IMR-90 (cell line): ENCODE measurements around the gene FAM193A. TPM values are rescaled to one million over a fixed set of nuclear protein-coding genes. Genes with fewer than 3 reads are reported as not detected.

Experiments
- ATAC-seq: fragments of 200-7000 bp; cut with Tn5 transposase; 2 replicates; pipeline ENCODE4 v1.9.1; 2020; ENCODE audit warnings: low read depth, mild to moderate bottlenecking, moderate library complexity
- BruUV-seq: library from RNA; stranded (reverse); fragments of 400-500 nt; replicated peaks from 2 replicates; lab custom pipeline; 2021; lab: Mats Ljungman, UMichigan
- CTCF ChIA-PET: fragments of 300-600 bp; formaldehyde crosslinking; extraction: SDS; loops from one replicate; lab custom pipeline; 2021; ENCODE audit warnings: antibody characterized with exemption; lab: Yijun Ruan, JAX
- POLR2A ChIA-PET: fragments of 300-600 bp; sonication (Branson Sonifier 250); formaldehyde crosslinking; loops from one replicate; lab custom pipeline; 2022; ENCODE audit warnings: antibody characterized with exemption; ENCODE audit not compliant: unreplicated experiment; lab: Charles Lee
- DNase-seq: peaks from one replicate; pipeline ENCODE4 v3.0.0; 2013
- H2AFZ ChIP-seq: replicated peaks from 2 replicates; pipeline ENCODE3; 2013; ENCODE audit warnings: low read length, mild to moderate bottlenecking; ENCODE audit not compliant: poor library complexity
- H2AK5ac ChIP-seq: 2 replicates; pipeline ENCODE4 v1.6.1; 2013; ENCODE audit warnings: low read depth, low read length, inconsistent platforms
- H2AK9ac ChIP-seq: replicated peaks from 2 replicates; pipeline ENCODE3; 2013; ENCODE audit warnings: mild to moderate bottlenecking, low read depth, low read length, moderate library complexity; ENCODE audit not compliant: poor library complexity
- H2BK120ac ChIP-seq: 2 replicates; pipeline ENCODE4 v1.6.1; 2013; ENCODE audit warnings: low read depth, low read length, inconsistent platforms
- H2BK15ac ChIP-seq: 3 replicates; pipeline ENCODE4 v1.6.1; 2013; ENCODE audit warnings: low read depth, low read length, inconsistent platforms
- H2BK20ac ChIP-seq: 2 replicates; pipeline ENCODE4 v1.6.1; 2013; ENCODE audit warnings: low read depth, mild to moderate bottlenecking, inconsistent platforms, low read length, moderate library complexity
- H2BK5ac ChIP-seq: 2 replicates; pipeline ENCODE4 v1.6.1; 2013; ENCODE audit warnings: mild to moderate bottlenecking, low read depth, low read length, inconsistent platforms; ENCODE audit not compliant: poor library complexity, severe bottlenecking
- H3K14ac ChIP-seq: replicated peaks from 2 replicates; pipeline ENCODE4 v1.6.1; 2013; ENCODE audit warnings: low read depth, low read length, inconsistent platforms
- H3K18ac ChIP-seq: 2 replicates; pipeline ENCODE4 v1.6.1; 2013; ENCODE audit warnings: low read depth, low read length, control low read depth
- H3K23ac ChIP-seq: 2 replicates; pipeline ENCODE4 v1.6.1; 2013; ENCODE audit warnings: low read depth, low read length, inconsistent platforms
- H3K27ac ChIP-seq: 2 replicates; pipeline ENCODE4 v1.5.1; 2013; ENCODE audit warnings: mild to moderate bottlenecking, control low read depth, low read length; ENCODE audit not compliant: insufficient read depth
- H3K27me3 ChIP-seq: 2 replicates; pipeline ENCODE4 v1.6.1; 2013; ENCODE audit warnings: low read length; ENCODE audit not compliant: control insufficient read depth, insufficient read depth
- H3K36me3 ChIP-seq: 2 replicates; pipeline ENCODE4 v1.6.1; 2013; ENCODE audit warnings: low read length, mixed read lengths; ENCODE audit not compliant: control insufficient read depth, insufficient read depth
- H3K4ac ChIP-seq: 2 replicates; pipeline ENCODE4 v1.6.1; 2013; ENCODE audit warnings: low read depth, low read length, inconsistent platforms
- H3K4me1 ChIP-seq: 2 replicates; pipeline ENCODE4 v1.6.1; 2013; ENCODE audit warnings: low read length, mixed read lengths; ENCODE audit not compliant: control insufficient read depth, insufficient read depth
- H3K4me2 ChIP-seq: 2 replicates; pipeline ENCODE4 v1.6.1; 2013; ENCODE audit warnings: low read depth, mild to moderate bottlenecking, control low read depth, low read length, moderate library complexity
- H3K4me3 ChIP-seq: 2 replicates; pipeline ENCODE4 v1.5.1; 2013; ENCODE audit warnings: low read depth, mild to moderate bottlenecking, control low read depth, low read length, moderate library complexity; ENCODE audit not compliant: insufficient read depth
- H3K56ac ChIP-seq: 2 replicates; pipeline ENCODE4 v1.6.1; 2013; ENCODE audit warnings: low read length, inconsistent platforms; ENCODE audit not compliant: insufficient read depth; ENCODE audit errors: extremely low read depth
- H3K79me1 ChIP-seq, 2 experiments: 2 replicates each; pipeline ENCODE4 v1.6.1; 2013; ENCODE audit warnings: low read length in 2 of 2, inconsistent platforms in 1 of 2, low read depth in 1 of 2
- H3K9ac ChIP-seq: 2 replicates; pipeline ENCODE4 v1.6.1; 2013; ENCODE audit warnings: low read depth, low read length, control low read depth
- H3K9me1 ChIP-seq: 2 replicates; pipeline ENCODE4 v1.6.1; 2013; ENCODE audit warnings: low read length, inconsistent platforms; ENCODE audit not compliant: insufficient read depth
- H3K9me3 ChIP-seq: 2 replicates; pipeline ENCODE4 v1.6.1; 2013; ENCODE audit warnings: low read length; ENCODE audit not compliant: control insufficient read depth, insufficient read depth
- H4K20me1 ChIP-seq: 2 replicates; pipeline ENCODE4 v1.6.1; 2013; ENCODE audit warnings: low read length, inconsistent platforms; ENCODE audit not compliant: insufficient read depth
- H4K5ac ChIP-seq: 2 replicates; pipeline ENCODE4 v1.6.1; 2013; ENCODE audit warnings: mild to moderate bottlenecking, low read depth, low read length, control low read depth
- H4K8ac ChIP-seq, 2 experiments: 2 replicates each; pipeline ENCODE4 v1.6.1; 2013; ENCODE audit warnings: low read depth in 2 of 2, low read length in 2 of 2, control low read depth in 1 of 2, inconsistent platforms in 1 of 2
- H4K91ac ChIP-seq: 2 replicates; pipeline ENCODE4 v1.6.1; 2013; ENCODE audit warnings: low read depth, low read length, inconsistent platforms; ENCODE audit not compliant: insufficient read depth
- BHLHE40 ChIP-seq: fragments of 150-350 bp; IDR thresholded peaks from 2 replicates; pipeline ENCODE4 v1.6.1; 2016; ENCODE audit warnings: mild to moderate bottlenecking, low read depth, low read length
- CEBPB ChIP-seq: IDR thresholded peaks from 2 replicates; pipeline ENCODE4 v1.6.1; 2012; ENCODE audit warnings: low read depth, low read length, improper control_type of control experiment
- CHD1 ChIP-seq: IDR thresholded peaks from 2 replicates; pipeline ENCODE4 v1.6.1; 2012; ENCODE audit warnings: low read depth, low read length, improper control_type of control experiment
- CTCF ChIP-seq: conservative IDR thresholded peaks from 2 replicates; pipeline ENCODE4 v1.5.1; 2012; ENCODE audit warnings: mild to moderate bottlenecking, low read depth, low read length, improper control_type of control experiment
- ELK1 ChIP-seq: fragments of 150-350 bp; IDR thresholded peaks from 2 replicates; pipeline ENCODE4 v1.6.1; 2016; ENCODE audit warnings: low read depth, mild to moderate bottlenecking, low read length, moderate library complexity, borderline replicate concordance
- FOS ChIP-seq: fragments of 150-350 bp; IDR thresholded peaks from 2 replicates; pipeline ENCODE4 v1.6.1; 2016; ENCODE audit warnings: low read depth, low read length
- MAFK ChIP-seq: IDR thresholded peaks from 2 replicates; pipeline ENCODE4 v1.6.1; 2012; ENCODE audit warnings: low read depth, low read length, improper control_type of control experiment
- MAZ ChIP-seq: IDR thresholded peaks from 2 replicates; pipeline ENCODE4 v1.6.1; 2012; ENCODE audit warnings: low read depth, mild to moderate bottlenecking, low read length, improper control_type of control experiment, moderate library complexity, borderline replicate concordance
- MXI1 ChIP-seq: IDR thresholded peaks from 2 replicates; pipeline ENCODE4 v1.6.1; 2012; ENCODE audit warnings: low read depth, mild to moderate bottlenecking, low read length, moderate library complexity, borderline replicate concordance
- NFE2L2 ChIP-seq: fragments of 150-350 bp; IDR thresholded peaks from 2 replicates; pipeline ENCODE4 v1.6.1; 2016; ENCODE audit warnings: low read depth, mild to moderate bottlenecking, low read length
- POLR2A ChIP-seq: IDR thresholded peaks from 2 replicates; pipeline ENCODE4 v1.6.1; 2012; ENCODE audit warnings: mild to moderate bottlenecking, low read depth, low read length
- RAD21 ChIP-seq: IDR thresholded peaks from 2 replicates; pipeline ENCODE4 v1.6.1; 2012; ENCODE audit warnings: low read length, improper control_type of control experiment
- RCOR1 ChIP-seq: IDR thresholded peaks from 2 replicates; pipeline ENCODE4 v1.6.1; 2012; ENCODE audit warnings: mild to moderate bottlenecking, low read length, improper control_type of control experiment; ENCODE audit not compliant: insufficient replicate concordance
- RFX5 ChIP-seq: IDR thresholded peaks from 2 replicates; pipeline ENCODE4 v1.8.0; 2012; ENCODE audit warnings: low read depth, mild to moderate bottlenecking, low read length, moderate library complexity
- SMC3 ChIP-seq: fragments of 150-350 bp; IDR thresholded peaks from 2 replicates; pipeline ENCODE4 v1.6.1; 2016; ENCODE audit warnings: low read depth, mild to moderate bottlenecking, antibody characterized with exemption, low read length, moderate library complexity
- WGBS, 2 experiments: methylation state at CpG; one replicate each; pipeline versions ENCODE4 v1.1.5 to v1.1.7; 2013; ENCODE audit warnings: missing lambda C conversion rate in 2 of 2; ENCODE audit not compliant: insufficient read length in 1 of 2; ENCODE audit errors: extremely low coverage in 2 of 2; 5-methylcytosine and 5-hydroxymethylcytosine counted together
- dilution Hi-C: fragments of 300-500 bp; cut with HindIII; formaldehyde crosslinking; loops from one replicate; pipeline ENCODE4 v1.14.3; 2018; ENCODE audit warnings: low sequenced_read_pairs; ENCODE audit not compliant: unreplicated experiment
- in situ Hi-C: fragments of 300-500 bp; cut with MboI; formaldehyde crosslinking; loops from 3 replicates; pipeline ENCODE4 v1.14.3; 2019; ENCODE audit warnings: low sequenced_read_pairs, inconsistent platforms, mixed read lengths
- intact Hi-C: fragments of 100-400 bp; cut with micrococcal nuclease; formaldehyde crosslinking; loops from 2 replicates; pipeline ENCODE4 v1.10.0; 2022
- polyA plus RNA-seq, 3 experiments: library from polyadenylated mRNA; depleted of rRNA; stranded (reverse); fragments of >200 nt; gene quantifications; 2 replicates each; pipeline ENCODE4 v1.2.3, GENCODE V29; 2012; ENCODE audit warnings: low replicate concordance in 1 of 3
- total RNA-seq: library from RNA; depleted of rRNA; stranded (reverse); fragments of >200 nt; gene quantifications from 2 replicates; pipeline ENCODE4 v1.2.3, GENCODE V29; 2012
- TF ChIP-seq, protein P1 (sequence below): fragments of 150-350 bp; IDR thresholded peaks from 2 replicates; pipeline ENCODE4 v1.6.1; 2017; ENCODE audit warnings: mild to moderate bottlenecking, antibody characterized with exemption, low read length, low read depth

FAM193A gene
- total and polyA plus RNA-seq, 2 of the 4 experiments (the other 2 are of a cell fraction), result 6.8 to 11.0 TPM

GRCh38 chr4:2634014-2634413, 97.6 kb downstream of the FAM193A start:
- Histone ChIP-seq H2BK15ac (no peak overlapping the region), H2AK9ac (no peak overlapping the region), H2AFZ (no peak overlapping the region), H2AK5ac (no peak overlapping the region), H3K9me1 (peaks cover 6% of the 10 kb centered on the region; the same call in 1 of the 2 replicates), H3K14ac (no peak overlapping the region), H3K9me3 (no peaks in the 10 kb centered on the region), H3K36me3 (peaks cover 49% of the 10 kb centered on the region), H3K4me3 (no peak overlapping the region), H3K23ac (0 out of 2 replicates have a peak overlapping the region, but pooled peaks have one; percentile 20), H3K27me3 (no peaks in the 10 kb centered on the region), H2BK5ac (no peak overlapping the region), H3K18ac (no peak overlapping the region), H3K56ac (no peak overlapping the region), H4K8ac (no peak overlapping the region), H3K4ac (no peak overlapping the region), H4K5ac (no peak overlapping the region), H3K79me1 (peaks cover 31 to 51% of the 10 kb centered on the region in 2 experiments), H3K27ac (no peak overlapping the region), H2BK120ac (no peak overlapping the region), H3K4me2 (no peak overlapping the region), H4K91ac (no peak overlapping the region), H3K4me1 (no peaks in the 10 kb centered on the region), H4K20me1 (peaks cover 14% of the 10 kb centered on the region; the same call in 1 of the 2 replicates), H2BK20ac (no peak overlapping the region), H3K9ac (no peak overlapping the region)
- in situ Hi-C loops (no loop called here), intact Hi-C loops (no loop called here), dilution Hi-C loops (no loop called here)
- ATAC-seq, result no peak
- TF ChIP-seq RAD21 (no peak), MAZ (no peak), MAFK (no peak), FOS (no peak), BHLHE40 (no peak), RFX5 (no peak), ELK1 (no peak), CTCF (no peak), NFE2L2 (no peak), CHD1 (no peak), MXI1 (no peak), POLR2A (no peak), RCOR1 (no peak), CEBPB (no peak), SMC3 (no peak)
- TF ChIP-seq, protein P1, sequence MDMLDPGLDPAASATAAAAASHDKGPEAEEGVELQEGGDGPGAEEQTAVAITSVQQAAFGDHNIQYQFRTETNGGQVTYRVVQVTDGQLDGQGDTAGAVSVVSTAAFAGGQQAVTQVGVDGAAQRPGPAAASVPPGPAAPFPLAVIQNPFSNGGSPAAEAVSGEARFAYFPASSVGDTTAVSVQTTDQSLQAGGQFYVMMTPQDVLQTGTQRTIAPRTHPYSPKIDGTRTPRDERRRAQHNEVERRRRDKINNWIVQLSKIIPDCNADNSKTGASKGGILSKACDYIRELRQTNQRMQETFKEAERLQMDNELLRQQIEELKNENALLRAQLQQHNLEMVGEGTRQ, result no peak
- WGBS, 2 experiments, result 60% methylated on average over 1 of the region's 5 CpGs; no CpG with 5 or more reads in 1 of the 2 experiments
- no peak for DNase-seq
- POLR2A ChIA-PET, result no interaction called here
- no TSS peak for BruUV-seq
- CTCF ChIA-PET, result no interaction called here
